Measurements from ENCODE around the gene RGS6.
"Not testable (repeated sequence)": the region's sequence is repeated elsewhere in the genome, so short reads cannot be mapped to it uniquely, and the experiment has no call there.

The RGS6 gene

DNA sequence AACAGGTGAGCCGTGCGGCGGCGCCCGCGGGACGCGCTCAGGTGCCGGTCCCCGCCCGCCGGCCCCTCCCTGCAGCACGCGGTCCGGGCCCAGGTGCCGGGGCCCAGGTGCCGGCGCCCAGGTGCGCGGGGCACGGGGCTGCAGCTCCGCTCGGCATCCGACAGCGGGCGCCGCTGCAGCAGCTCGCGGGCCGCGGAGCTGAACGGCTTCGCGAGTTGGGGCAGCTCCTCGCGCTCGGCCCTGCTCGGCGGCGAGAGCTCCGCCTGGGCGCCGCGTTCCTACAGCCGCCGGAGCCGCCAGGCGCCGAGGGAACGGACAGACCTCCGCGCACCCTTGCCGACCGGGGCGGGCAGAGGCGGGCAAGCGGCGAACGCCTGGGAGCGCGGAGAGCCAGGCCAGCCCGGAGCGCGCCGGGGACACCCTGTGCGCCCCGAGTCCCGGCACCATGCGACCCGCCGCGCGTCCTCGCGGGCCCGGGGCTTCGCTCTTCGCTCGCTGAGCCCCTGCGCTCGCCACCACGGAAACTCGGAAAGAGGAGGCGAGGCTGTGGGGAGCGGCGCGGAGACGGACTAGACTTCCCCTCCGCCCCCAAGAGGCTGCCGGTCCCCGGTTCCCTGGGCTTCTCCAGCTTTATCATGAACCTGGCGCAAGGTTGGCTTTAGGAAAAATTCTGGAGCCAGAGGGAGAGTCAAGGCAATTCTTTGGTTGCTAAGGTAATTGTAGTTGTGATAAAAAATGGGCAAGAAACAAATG is at the start of gene RGS6:
Gene RGS6 (plus strand): TSS at position 201 of the 753 bp plus-strand sequence.
- DNase-seq: no peak

DNA sequence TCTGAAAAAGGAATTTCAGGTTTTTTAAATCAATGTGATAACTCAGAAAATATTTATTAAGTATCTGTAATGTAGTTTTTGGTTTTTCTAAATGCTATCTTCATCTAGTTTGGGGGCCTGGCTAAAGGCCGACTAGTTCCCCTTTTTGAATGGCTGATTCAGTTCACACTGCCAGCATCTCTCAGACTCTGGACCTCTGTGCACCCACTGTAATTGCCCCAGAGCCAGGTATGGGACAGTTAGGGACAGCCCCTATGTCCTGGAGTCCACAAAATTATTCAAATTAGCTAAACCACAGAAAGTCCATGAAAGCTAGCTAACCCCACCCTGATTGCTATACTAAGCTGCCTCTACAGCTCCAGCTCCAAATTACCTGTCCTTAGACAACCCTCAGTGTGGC is 49.1 kb upstream of the RGS6 start:
- DNase-seq: no peak

DNA sequence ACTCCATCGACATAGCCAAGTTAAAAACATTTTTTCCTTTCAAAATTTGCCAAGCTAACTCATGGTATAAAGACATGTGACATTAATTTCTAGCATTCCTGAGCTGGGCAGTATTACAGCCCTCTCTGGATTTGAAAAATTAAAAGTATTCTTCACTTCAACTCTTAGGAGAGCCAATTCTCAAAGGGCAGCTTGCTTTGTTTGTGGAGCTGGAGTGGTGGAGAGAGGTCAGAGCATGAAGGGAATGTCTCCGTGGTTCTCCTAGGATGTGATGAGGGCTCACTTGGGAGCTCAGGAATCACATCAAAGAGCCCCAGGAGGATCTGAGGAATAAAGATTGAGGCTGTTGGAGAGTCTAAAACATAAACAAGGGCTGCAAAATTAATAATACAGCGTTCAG is 46.9 kb upstream of the RGS6 start:
- no peak for DNase-seq

DNA sequence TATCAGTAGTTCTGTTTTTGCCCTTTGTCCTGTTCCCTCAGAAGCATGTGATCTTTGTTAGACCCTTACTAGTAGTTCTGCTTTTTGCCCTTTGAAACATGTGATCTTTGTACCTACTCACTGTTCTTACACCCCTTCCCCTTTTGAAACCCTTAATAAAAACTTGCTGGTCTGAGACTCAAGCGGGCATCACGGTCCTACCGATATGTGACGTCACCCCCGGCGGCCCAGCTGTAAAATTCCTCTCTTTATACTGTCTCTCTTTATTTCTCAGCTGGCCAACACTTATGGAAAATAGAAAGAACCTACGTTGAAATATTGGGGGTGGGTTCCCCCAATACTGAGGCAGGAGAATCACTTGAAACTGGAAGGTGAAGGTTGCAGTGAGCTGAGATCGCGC is 44.4 kb upstream of the RGS6 start:
- DNase-seq: not testable (repeated sequence)

DNA sequence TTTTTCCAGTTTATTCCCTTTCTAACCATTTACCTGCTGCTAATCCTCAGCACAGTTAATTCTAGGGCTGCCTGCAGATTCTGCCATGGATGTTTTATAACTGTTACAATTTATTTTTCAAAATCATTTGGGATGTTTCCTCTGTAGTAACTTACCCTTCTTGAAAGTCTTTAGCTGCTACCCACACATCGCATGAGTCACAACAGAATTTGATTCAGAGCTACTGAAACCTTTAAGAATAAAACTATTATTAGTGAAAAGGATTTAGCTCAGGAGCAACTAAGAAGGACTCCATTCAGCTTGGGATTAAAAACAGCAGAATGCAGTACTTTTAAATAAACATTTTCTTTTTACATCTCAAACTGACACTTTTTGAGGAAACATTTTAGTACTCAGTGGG is 41.7 kb upstream of the RGS6 start:
- DNase-seq: no peak

DNA sequence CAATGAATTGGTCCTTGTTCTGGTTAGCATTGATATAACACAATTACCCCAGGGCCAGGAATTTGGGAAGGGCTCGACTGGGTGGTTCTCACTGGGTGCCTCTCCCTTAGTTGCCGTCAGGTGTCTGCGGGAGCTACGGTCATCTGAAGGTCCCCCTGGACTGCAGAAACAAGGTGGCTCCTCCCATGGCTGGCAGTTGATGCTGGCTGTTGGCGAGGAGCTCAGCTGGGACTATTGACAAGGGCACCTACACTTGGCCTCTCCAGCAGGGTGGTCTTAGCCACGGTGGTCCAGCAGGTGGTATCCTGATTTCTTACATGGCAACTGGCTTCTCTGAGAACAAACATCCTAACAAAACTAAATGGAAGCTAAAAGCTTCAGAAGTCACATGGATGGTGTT is 41.0 kb upstream of the RGS6 start:
- DNase-seq: no peak

DNA sequence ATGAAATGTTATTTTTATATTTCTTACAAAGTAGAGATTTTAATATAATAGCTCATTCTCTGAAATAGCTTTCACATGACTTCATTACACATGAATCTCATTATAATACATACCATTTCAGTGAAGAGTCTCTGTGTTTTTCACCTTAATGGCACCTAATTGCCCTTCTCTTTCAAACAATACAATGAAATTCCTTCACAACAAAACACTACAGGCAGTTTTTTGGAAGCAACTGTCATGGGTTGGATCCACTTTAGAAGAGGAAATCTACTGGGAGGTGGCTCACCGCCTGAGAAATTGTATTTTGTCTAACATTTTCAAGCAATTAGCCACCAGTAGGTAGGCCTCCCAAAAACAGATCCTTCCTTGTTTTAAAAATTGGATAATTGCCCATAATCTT is 40.3 kb upstream of the RGS6 start:
- no peak for DNase-seq

DNA sequence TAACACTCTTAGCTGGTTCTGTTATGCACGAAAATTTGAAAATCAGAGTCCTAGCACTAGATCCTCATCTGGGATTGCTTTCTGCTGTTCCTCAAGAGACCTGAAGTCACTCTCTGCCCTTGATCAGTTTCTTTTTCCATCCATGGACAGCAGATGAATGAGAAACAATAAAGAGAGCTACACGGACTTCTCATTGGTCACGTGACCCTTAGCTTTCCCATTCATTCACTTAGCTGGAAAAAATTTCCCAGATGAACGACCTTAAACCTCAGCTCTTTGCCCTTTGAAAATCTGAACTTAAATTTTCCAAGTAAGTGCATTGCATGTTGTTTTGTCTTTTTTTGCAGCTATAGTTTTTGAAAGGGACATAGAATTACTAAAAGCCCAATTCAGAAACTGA is 27.2 kb upstream of the RGS6 start:
- no peak for DNase-seq

DNA sequence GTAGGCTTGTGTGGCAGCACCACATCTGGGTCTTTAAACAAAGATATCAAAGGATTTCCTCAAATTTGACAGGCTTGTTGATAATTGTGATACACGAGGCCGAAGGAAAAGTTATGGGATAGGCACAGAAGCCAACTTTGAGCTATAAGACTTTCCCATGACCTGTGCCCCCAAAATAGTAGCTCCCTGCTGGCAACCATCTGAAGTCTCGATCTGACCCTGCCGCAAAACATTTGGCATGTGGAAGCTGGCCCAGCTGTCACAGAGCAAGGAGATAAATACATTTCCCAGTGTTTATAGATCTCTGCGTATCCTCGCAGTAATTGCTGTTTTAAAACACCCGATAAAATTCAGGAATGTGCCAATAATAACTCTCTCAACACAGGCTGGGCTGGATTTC is 26.4 kb upstream of the RGS6 start:
- no peak for DNase-seq

DNA sequence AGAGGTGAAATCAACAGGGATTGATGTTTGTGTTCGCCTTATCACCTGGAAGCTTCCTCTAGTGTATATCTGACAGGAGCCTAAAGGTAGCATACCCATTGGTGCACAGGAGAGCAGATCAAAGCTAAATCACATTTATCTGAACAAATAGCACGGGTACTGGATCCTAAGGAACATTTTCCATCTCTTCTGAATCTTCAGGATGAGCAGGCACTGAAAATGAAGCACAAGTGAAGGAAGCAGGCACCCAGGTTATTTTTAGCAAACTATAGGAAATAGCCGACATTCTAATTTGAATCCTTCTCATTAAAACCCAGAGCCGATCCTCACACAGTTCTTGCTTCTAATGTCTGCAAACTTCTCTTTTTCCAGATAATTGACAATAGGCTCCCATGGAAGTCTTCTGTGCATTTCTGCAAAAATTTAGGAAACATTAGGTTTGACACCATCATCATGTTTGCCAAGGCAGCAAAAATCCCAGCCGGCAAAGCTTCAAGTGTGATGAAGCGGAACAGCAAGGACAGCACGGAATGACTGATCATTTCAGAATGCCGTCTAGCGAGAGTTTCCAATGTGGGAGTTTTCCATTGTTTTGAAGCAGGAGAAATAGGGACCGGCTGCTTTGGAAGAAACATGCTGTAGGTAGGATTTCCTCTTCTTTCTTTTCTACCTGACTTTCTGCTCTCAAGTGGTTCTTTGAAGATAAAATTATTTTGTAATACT is 24.3 kb upstream of the RGS6 start:
- DNase-seq: no peak

DNA sequence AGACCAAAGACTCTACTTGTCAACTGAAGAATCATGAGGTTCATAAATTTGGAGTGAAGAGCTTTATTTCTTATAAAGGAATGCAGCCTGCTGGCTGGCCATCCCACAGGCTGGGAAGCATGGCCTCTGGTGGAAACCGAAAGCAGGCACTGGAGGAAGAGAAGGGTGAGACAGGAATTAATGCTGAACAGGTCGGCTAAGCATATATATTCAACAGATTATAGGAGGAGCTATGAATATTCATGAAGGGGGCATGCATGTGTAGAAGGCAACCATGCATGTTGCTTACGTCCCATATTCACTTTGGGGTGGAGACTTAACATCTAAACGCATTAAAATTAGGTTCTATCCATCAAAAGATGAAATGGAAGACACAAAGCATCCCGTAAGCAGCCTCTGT is 20.6 kb upstream of the RGS6 start:
- DNase-seq: no peak

DNA sequence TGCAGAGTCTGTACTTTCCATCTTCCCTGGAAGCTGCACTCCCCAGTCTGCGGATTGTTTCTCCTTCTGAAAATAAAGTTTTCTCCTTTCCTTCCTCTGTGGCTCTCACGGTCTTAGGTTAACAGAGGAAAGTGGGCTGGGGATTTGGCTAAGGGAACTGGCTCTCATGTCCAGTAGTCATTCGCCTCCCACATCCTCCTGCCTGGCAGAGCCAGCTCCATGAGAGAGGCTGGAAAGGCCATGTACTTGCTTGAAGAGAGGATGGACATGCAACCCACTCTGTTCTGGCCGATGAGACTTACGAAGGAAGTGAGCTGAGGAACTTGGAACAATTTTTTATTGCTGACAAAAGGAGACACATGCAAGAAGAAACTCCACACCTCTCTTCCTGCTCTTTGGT is 18.9 kb upstream of the RGS6 start:
- DNase-seq: no peak

DNA sequence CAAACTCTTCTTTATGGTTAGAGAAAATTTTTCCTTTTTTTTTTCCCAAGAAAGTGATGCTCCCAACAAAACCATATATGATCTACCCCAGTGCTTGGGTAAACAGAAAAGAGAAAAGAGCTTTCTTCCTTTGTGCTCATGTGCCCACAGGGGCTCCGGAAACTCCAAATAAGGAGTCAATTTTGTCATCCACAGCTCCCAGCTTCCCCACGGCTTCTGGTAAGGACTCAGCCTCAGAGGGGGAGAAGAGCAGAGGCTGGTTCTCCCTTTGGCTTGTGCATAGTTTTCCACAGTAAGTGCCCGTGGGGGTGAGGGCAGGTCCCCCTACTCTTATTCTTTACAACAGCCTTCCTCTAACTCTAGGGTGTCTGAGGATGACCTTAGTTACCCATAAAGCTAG is 13.3 kb upstream of the RGS6 start:
- no peak for DNase-seq

DNA sequence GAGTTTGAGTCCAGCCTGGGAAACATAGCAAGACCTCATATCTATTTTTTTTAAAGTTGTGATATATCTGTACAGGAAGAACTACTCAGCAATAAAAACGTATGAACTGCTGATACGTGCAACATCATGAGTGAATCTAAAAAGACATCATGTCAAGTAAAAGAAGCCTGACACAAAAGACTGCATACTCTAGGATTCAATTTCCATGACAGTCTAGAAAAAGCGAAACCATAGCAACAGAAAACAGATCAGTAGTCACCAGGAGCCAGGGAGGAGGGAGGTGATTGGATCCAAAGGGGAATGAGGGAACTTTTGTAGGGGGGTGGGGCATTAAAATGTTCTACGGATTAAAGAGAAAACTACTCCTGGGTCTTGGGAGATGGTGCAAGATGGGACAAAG is 8.7 kb upstream of the RGS6 start:
- DNase-seq: no peak

DNA sequence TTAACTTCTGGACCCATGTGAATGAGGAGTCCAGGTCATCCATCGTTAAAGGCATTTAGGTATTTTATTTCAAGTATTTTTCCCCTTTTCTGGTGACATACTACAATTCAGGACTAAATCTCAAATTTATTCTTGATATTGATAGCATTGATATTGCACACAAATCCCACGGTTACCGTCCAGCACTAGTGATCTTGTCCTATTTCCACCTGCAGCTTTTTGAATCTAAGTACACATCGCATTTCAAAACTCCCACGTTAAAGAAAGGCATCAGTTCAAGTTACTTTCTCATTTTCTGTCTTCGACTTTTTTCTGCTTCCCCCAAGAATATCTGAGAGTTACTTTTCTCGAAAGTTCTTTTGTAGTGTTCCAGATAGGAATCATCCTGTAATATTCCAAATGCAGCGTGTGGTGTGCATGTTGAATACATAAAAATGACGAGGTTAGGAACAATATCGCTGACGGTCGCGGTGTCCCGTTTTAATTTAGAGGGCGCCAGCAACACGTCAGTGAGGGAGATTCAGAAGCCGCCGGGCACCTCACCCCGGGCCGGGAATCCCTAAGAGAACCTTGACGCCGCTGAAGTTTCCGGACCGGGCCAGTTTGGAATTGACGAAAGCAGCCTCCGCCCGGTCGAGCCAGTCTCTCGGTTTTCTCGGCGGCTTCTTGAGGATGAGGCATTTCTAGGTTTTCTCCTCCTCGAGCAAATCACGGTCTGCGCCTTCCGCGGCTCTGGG is 569 bp upstream of the RGS6 start:
- no peak for DNase-seq

DNA sequence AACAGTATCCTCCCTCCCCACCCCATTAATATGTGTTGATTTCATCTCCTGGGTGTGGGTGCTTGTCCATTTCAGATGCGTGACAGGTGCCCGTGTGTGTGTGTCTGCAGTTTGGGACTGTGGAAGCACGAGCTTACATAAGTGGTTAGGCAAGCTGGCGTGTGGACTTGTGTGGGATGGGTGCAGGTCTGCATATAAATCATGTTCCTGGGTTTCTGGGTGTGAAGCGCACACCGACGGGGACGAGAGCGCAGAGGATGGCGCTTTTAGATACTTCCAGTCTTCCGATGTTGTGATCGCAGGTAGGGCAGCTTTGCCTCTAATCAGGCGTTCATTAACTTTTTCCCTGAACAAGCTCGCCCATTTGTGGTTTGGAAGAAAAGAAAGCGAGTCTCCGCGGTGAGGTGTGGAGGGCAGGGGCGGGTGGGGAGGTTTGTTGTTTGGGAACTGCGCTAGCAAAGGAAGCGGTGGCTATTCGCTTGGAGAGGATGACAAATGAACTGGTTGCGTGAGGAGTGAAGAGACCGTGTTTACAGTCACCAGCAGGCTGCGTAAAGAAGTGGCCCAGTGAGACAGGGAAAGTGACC is 865 bp downstream of the RGS6 start:
- DNase-seq: no peak

DNA sequence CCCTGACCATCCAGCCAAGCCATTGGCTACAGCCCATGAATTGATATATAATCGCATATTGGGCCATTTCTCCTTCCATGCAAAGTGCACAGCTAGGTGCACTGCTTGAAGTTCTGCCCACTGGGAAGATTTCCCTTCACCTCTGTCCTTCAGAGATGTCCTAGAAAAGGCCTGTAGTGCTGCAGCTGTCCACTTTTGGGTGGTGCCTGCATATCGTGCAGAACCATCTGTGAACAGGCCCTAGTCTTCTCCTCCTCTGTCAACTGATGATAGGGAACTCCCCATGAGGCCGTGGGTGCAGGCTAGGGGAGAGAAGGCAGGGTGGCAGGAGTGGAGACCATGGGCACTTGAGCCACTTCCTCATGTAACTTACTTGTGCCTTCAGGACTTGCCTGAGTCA is 6.0 kb downstream of the RGS6 start:
- DNase-seq: not testable (repeated sequence)

DNA sequence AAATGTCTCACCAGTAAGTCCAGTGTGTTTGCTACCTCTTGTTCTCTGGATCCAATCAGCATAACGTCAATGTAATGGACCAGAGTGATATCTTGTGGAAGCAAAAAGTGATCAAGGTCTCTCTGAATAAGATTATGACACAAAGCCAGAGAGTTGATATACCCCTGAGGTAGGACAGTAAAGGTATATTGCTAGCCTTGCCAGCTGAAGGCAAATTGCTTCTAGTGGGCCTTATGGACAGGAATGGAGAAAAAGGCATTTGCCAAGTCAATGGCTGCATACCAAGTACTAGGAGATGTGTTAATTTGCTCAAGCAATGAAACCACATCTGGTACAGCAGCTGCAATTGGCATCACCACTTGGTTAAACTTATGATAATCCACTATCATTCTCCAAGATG is 7.1 kb downstream of the RGS6 start:
- not testable (repeated sequence) for DNase-seq

DNA sequence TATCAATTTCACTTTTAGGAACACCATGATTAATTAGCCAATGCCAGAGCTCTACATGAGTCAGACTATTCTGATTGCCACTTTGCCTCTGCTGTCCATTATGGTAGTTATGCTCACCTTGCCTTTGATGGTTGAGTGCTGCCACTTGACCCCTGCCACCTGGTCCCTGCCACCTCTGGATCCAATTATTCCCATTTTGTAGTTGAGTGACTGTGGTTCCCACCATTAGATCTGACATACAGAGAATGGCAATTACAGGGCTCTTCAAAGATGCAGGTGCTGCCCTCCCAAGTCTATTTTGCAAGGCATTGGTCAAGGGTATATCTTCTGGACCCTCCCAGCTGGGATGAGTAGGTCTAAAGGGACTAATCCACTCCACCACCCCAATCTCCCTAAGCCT is 8.3 kb downstream of the RGS6 start:
- not testable (repeated sequence) for DNase-seq

DNA sequence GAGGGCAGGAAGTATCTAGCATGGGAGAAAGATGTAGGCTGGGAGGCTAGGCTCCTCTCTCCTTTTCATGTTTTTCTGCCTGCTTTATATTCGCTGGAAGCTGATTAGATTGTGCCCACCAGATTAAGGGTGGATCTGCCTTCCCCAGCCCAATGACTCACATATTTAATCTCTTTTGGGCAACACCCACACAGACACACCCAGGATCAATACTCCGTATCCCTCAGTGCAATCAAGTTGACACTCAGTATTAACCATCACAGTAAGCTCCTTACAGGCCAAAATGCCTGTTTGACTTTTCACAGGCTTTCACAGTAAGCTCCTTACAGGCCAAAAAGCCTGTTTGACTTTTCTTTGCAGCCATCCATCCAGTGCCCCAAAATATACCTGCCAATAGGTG is 9.4 kb downstream of the RGS6 start:
- not testable (repeated sequence) for DNase-seq

DNA sequence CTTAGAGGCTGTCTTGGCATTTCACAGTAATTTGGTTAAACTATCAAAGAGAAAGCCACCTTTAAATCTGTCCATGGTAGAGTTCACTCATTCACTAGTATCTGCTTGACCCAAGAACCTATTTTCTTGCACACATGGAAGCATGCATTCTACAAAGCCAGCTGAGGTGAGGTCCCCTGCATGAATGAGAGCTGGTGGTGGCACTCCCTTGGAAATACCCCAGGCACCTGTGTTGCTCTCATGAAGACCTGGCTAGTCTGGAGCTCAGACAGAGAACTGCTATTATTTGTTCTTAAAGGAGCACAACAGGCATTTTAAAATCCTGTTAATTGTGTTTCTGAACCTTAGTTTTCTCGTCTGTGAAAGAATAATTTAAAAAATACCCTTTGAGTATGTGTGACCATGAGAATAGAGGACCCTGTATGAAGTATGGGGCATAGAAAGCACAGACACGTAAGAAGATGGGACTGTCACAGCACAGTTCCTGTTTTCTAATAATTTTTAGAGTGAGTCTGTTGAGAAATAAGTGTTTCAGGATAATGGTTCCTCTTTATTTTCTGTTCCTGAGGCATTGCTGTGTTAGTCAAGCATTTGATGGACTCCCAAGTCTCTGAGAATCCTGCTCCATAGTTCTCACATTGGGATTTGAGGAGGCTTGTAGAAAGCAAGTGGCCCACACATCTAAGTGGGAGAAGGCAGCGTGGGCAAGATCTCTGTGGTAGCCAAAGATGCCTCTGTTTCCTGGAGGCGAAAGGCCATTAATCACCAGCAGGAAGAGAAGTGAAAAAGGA is 10.9 kb downstream of the RGS6 start:
- DNase-seq: no peak

DNA sequence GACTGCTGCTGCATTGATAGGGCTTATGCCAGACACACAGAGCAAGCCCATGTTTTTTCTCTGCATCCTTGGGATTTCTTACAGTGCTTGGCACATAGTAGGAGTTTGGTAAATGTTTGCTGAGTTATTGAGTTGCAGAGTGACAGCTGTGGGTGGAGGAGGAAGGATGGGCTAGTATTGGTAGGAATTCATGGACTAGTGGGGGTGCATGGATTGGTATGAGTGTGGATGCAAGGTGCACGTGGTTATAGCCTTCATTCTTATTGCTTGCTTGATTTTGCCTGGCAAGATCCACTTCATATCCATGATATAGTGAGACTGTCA is 11.4 kb downstream of the RGS6 start:
- DNase-seq: no peak

DNA sequence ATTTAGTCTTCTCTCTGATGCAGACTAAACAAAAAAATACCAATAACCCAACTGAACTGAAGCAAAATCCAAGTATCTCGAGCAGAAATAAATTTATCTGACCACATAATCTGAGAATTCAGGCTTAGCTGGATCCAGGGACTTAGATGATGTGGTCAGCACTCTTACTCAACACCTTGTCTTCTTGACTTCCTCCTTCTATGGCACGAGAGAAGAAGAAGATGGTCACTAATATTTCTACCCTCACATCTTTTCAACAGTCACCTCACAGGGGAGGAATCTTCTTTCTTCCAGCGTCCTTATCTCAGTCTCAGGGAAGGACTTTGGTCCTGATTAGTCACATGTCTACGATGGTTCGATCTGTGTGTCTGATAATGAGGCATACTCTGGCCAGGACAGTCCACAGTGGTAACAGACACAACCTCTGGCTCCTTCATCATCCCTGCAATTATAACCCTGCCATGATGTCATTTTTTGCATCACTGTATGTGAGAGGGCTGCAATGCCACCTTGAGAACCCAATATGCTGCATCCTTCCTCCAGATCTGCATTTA is 15.8 kb downstream of the RGS6 start:
- DNase-seq: no peak
